Measurements from ENCODE around the gene OR51D1.

DNA sequence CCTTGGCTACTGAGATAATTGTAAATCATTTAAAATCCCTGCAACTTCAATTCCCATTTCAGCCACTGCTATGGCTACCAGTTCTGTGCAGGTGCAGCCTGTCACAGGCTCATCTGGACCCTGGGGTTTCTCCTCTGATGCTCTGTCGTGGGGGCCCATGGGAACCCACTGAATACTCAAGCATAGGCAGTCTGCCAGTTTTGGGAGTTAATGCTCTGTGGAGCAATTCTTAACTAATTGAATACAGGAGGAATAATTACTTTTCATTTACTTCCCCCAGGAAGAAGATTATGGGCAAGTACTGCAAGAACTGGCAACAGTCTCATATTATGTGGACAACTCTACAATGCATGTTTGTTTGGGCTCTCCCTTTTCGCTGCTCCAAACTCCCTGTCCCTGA is 34.5 kb downstream of the OR51D1 start:
- TF ChIP-seq, protein P1, sequence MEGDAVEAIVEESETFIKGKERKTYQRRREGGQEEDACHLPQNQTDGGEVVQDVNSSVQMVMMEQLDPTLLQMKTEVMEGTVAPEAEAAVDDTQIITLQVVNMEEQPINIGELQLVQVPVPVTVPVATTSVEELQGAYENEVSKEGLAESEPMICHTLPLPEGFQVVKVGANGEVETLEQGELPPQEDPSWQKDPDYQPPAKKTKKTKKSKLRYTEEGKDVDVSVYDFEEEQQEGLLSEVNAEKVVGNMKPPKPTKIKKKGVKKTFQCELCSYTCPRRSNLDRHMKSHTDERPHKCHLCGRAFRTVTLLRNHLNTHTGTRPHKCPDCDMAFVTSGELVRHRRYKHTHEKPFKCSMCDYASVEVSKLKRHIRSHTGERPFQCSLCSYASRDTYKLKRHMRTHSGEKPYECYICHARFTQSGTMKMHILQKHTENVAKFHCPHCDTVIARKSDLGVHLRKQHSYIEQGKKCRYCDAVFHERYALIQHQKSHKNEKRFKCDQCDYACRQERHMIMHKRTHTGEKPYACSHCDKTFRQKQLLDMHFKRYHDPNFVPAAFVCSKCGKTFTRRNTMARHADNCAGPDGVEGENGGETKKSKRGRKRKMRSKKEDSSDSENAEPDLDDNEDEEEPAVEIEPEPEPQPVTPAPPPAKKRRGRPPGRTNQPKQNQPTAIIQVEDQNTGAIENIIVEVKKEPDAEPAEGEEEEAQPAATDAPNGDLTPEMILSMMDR (IDR thresholded peaks at IDR 0.05; ENCODE audit: borderline replicate concordance, extremely low read depth, low read length, poor library complexity, severe bottlenecking), result no peak
- TF ChIP-seq EZH2 (IDR thresholded peaks at IDR 0.05; ENCODE audit: borderline replicate concordance, low read depth, low read length, severe bottlenecking), result no peak

Data from DND-41 (cell line).